Activated T-helper 1 cell treated with Interleukin-2 at 50 U/mL for 16 hours (primary cell): ENCODE measurements around the gene GLA.

Experiments
- DNase-seq: peaks from one replicate; pipeline ENCODE4 v3.0.0-alpha.2; 2020; ENCODE audit warnings: low read depth

Gene GLA

DNA sequence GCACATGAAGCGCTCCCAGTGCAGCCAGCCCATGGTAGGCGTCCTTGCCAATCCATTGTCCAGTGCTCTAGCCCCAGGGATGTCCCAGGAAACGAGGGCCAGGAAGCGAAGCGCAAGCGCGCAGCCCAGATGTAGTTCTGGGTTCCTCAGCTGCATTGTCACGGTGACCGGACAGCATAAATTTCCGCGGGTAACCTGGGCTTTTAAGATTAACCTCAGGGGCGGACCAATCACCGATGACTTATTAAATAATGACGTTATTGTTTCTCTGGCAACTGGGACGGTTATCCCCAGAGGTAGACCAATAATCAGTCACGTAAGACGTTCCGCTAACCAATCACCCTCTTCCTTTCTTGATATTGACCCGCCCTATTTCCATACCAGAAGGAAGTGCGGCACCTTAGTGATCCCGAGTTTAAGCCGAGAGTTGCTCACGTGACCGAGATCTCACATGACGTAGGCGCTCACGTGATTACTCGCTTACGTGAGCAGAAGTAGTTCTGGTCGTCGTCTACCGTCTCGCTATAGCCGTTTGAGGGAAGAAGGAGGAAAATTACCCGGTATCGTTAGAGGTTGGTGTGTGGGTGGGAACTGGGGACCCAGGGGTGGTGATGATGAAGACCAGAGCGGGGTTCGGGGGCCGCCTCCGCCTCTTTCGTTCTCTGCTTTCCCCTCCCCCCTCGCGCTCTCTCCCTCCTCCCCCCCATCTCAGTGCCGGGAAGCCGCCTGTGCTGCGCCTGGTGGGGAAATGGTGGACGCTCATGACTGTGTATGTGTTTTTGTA, at the start of gene GLA, which contains the start of gene HNRNPH2:
TSS of gene GLA (minus strand) at position 178 of the 784 bp plus-strand sequence. CDS start at position 156, 22 bp downstream.
TSS of gene HNRNPH2 (plus strand) at position 475 of the 784 bp plus-strand sequence. CDS start 3,767 bp downstream, outside the sequence.
- peak; percentile 69 for DNase-seq

DNA sequence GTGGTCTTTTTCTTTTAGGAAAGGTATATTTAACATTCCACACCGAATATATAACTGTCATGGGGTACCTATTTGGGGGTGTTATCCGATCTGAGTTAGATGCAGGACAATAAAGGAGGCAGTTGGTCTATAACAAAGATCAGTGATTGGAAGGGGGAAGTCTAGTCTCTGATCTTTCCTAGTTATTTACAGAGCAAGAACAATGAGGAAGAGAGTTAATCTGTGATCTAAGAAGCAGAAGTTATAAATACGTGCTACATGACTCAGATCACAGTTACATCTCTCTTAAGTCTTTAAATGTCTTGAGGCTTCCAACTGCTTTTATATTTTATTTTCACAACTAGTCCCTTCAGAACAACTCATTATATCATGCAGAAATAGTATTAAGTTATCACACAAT, 44.3 kb upstream of the GLA start:
- no peak for DNase-seq

DNA sequence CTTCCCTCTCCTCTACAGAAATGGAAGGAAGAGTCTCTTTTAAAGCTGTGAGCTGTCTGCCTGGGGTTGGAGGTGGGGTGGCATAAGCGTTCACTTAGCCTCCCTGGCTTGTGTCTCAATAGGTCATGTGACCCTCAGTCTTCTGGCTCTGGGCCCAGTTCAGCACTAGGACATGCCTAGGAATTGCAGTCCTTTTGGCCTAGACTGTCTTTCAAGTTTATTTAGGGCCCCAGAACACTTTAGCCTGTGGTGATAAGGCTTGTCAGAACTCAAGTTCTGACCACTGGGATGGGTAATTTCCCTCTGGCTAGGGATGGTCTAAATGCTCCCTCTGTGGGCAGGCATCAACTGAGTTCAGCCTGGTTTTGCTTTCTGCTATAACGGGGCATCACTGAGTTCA, 43.2 kb upstream of the GLA start:
- no peak for DNase-seq

DNA sequence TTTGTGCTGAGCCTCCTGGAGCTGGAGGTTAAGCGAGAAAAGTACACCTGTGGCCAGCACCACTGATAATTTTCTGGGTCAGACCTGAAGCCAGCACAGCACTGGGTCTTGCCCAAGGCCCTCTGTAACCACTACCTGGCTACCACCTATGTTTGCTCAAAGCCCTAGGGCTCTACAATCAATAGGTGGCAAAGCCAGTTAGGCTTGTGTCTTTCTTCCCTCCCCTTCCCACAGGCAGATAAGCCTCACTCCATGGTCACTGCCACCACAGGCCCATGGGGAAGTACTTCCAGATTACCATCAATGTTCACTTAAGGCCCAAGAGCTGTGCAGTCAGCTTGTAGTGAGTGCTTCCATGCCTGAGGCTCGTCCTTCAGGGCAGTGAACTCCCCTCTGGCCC, 42.4 kb upstream of the GLA start:
- DNase-seq: no peak

DNA sequence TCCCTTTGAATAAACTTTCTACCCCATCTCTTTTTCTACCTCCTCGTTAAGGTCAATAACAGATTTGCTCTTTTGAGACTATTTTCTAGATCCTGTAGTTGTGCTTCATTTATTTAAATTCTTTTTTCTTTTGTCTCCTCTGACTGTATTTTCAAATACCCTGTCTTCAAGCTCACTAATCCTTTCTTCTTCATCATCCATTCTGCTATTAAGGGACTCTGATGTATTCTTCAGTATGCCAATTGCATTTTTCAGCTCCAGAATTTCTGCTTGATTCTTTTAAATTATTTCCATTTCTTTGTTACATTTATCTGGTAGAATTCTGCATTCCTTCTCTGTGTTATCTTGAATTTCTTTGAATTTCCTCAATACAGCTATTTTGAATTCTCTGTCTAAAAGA, 41.6 kb upstream of the GLA start:
- DNase-seq: no peak

DNA sequence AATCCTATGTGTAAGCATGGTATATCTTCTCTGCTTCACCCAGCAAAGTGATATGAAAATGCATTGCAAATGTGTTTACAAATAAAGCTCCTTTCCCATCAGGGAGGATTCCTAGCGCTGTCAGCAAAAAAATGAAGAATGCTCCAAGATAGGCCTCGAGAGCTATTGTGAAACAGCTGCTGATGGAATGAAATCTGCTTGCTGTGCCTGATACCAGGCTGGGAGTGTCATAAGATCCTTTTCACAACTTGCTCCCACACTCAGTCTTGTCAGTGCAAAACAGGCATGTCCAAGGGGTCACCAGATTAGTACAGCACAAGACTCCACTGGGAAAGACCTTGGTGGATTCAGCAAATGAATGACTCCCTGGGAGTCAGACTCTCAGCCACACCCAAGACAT, 34.4 kb upstream of the GLA start:
- DNase-seq: no peak

DNA sequence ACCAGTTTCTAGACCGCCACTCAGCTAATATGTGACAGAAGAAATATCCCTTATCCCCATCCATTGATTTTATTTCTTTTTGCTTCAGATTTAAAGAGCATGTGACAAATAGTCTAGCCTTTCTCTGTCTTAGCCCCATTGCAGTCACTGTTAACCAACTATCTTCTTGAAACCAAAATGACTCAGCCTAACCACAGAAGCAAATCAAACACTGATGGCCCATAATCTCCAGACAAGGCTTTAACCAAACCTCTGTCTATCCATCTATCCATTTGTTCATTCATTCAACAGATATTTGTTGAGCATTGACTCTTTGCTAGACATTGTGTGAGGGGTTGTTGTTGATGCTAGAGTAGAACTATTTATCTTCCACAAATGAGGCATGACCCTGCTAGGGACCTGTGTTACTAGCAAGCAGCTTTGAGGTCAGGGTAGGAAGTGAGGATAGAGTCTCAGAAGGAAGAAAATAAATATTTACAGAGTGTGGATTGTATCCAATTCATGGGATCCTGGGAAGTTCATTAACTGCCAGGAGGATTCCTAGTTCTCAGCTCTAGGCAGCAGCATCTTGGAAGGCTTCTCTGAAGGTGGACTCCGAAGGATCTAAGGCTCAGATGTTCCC, 22.8 kb upstream of the GLA start:
- DNase-seq: no peak

DNA sequence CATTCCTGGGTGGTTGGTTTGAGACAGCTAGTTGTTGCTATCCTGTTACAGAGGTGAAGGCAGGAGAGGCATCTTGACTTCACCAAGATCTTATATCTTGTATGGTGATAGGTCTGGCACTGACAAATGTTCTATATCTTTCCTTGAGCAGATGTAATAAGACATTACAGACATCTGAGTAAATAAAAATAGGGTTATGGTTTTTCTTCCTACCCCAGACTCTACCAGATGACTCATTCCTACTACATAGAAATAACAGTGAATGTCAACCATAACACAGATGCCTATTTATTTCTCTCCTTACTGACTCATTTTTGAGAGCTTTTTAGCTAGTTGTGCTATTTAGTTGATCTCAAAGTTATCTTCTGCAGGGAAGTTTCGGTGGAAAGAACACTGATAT, 22.2 kb upstream of the GLA start:
- DNase-seq: no peak

DNA sequence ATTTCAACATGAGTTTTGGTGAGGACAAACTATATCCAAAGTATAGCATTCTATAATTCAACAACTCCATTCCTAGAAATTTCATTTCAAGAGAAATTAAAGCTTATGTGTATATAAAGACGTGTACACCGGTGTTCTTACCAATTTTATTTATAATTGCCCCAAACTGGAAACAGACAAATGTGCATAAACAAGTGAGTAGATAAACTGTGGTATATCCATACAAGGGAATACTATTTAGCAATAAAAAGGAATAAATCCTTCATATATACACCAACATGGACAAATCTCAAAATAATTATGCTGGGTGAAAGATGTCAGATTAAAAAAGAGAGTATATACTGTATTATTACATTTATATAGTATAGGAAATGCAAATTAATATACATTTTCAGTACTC, 20.2 kb upstream of the GLA start:
- DNase-seq: no peak

DNA sequence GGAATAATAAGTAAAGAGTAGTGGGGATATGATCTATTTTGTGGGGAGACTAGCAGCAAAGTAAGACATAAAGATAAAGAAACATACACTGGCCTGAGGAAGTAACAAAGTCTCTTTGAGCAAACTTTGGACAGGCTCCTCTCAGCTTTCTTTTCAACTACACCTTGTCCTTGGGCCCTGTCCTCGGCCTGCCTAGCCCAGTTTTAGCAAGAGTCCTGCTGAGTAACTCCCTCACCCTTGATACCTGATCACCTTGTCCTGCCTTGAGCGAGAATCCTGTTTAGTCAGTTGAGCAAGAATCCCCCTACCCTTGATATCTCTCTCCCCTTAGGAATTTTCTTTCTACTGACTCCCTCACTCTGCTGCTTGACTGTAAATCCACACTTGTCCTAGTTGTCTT, 11.8 kb upstream of the GLA start:
- no peak for DNase-seq

DNA sequence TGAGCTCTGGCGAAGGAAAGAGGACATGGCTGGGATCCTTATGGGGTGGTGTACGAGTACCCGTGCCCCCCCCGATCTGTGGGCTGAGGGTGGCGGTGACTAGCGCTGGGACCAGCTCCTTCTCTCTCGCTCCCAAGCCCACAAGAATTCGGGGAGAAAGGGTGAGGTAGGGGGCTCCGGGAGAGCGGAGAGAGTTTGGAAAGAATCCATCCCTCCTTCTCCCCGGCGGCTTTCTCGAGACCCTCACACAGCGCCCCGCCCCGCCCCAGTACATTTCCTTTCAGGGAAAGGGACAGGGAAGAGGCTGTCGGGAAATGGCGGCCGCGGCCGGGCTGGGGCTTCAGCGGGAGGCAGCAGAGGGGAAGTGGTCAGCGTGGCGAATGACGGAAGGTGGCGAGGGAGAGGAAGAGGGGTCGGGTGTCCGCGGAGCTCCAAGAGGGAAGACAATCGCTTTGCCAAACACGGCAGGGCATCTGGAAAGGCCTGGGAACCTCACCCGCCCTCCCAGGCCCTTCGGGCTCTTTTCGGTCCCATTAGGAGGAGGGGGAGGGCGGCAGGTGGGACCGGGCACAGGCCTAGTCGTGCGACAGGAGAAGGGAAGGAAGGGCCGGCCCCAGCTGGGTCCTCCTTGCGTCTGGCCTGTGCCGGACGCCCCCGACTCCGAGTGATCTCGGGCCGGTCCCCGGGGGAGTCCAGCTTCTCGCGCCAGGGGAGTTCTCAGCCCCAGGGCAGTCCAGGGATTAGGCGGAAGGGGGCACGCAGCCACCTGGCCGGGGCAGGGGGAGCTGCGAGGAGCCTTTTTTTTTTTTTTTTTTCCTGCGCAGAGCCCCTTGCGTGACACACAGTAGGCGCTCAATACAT, 10.5 kb upstream of the GLA start:
- DNase-seq: no peak

DNA sequence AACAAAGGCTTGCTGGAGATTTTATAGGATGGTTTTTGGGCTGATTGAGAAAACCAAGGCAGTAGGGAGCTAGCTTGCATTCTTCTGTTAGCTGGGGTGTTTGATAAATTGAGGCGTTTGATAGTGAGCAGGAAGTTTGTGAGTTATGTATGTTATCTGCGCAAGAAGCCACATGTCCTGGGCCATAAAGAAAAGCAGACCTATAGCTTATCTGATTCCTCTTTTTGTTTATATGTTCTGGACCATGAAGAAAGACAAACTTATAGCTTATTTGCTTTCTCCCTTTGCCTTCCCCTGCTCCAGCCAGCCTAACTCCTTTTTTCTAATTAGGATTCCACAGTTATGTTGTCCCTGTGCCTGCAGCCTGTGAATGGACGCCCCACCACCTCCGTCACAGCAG, 9.5 kb upstream of the GLA start:
- no peak for DNase-seq

DNA sequence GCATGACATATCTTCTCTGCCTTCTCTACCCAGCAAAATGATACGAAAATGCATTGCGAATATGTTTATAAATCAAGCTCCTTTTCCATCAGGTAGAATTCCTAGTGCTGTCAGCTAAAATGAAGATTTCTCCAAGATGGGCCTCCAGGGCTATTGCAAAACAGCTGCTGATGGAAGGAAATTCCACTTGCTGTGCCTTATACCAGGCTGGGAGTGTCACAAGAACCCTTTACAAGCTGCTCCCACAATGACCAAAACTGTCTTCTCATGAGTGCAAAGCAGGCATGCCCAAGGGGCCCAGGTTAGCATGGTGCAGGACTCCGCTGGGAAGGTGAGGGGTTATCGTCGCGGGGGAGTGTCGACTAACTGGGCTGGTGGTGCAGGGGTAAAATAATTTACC, 9.0 kb upstream of the GLA start:
- no peak for DNase-seq

DNA sequence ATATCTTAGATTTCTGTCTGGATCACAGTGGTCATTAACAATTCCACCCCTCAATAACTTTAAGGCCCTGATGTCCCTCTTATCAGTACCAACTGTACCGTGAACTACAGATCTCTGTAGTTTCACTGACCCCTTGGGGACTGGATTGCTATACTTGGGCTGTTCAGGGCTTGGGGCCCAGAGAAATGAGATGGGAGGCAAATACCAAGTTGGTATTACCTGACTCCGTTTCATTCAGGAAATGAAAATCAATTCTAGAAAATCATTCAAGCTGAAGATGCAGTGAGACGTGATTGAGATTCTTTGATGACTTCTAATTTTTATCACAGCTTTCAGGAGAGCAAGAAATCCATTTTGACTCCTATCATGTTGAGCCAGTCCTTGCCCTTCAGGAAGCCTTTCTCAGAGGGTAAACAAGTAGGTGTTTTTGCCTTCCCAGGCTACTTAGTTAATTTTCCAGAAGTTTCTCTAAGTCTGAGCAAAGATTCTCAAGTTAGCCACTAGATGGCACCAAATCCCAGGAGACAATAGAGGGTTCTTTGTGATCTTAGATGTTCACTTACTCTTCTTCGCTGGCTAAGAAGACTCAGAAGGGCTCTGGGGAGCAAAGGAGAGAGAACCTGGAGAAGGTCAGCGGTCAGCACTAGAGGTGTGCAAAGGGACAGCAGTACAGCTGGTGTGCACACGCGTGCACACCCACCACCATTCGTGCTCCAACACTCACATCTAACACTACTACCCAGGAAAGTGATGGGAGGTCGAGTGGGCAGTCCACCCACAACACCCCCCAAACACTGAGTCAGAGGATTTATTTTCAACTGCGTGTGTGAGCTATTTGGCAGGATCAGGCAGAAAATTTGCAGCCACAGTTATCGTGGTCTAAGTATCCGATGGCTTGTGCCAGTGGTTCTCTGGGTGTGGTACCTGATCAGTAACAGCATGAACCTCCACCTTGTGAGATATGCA, 7.7 kb upstream of the GLA start:
- DNase-seq: no peak

DNA sequence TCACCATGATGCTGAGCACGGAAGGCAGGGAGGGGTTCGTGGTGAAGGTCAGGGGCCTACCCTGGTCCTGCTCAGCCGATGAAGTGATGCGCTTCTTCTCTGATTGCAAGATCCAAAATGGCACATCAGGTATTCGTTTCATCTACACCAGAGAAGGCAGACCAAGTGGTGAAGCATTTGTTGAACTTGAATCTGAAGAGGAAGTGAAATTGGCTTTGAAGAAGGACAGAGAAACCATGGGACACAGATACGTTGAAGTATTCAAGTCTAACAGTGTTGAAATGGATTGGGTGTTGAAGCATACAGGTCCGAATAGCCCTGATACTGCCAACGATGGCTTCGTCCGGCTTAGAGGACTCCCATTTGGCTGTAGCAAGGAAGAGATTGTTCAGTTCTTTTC, 4.3 kb upstream of the GLA start:
- DNase-seq: no peak

DNA sequence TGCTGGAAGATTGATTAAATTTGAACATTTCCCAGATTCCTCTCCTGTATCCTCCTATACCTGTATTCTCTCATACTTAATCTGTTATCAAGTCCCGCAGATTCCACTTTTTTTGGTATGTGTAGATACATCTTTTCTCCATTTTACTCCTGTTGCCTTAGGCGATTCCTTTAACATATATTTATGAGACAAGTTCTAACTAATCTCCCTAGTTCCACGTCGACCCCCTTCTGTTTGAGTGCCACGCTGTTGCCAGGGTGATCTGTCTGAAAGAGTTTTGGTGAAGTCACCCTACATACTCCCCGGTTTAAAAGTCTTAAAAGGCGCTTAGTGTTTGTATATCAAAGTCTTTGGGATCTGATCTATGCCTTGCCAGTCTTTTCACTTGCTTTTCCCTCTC, 2.7 kb upstream of the GLA start:
- no peak for DNase-seq

DNA sequence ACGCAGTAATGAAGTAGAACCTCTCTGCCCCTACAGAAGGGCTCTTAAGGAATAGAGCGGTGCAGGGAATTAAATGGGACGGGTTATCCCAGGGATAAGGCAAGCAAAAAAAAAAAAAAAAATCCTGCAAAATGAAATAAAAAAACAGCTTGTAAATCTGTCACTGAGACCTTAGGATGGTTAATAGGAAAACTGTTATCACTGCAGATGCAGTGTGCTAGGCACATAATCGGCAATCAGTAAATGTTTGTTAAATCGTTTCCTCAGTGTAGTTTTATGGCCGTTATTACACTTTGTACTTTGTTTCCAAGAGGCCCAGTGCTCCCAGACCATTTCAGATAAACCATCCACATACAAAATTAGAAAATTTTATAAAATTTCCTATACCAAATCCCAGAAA, 1.3 kb upstream of the GLA start:
- DNase-seq: no peak

DNA sequence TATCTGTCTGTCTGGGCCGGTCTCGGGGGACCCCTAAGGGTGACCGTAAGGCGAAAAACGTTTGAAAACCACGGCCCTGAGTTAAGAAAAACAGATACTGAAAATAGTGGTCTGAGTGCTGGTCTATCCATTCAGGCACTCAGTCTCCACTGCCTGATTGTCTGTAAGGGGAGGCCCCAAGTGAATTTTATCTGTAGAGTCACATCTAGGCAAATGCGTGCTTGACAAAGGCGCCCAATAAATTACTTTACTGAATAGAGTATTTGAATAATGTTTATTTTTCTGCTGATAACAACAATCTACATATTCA, 762 bp upstream of the GLA start:
- DNase-seq: no peak

DNA sequence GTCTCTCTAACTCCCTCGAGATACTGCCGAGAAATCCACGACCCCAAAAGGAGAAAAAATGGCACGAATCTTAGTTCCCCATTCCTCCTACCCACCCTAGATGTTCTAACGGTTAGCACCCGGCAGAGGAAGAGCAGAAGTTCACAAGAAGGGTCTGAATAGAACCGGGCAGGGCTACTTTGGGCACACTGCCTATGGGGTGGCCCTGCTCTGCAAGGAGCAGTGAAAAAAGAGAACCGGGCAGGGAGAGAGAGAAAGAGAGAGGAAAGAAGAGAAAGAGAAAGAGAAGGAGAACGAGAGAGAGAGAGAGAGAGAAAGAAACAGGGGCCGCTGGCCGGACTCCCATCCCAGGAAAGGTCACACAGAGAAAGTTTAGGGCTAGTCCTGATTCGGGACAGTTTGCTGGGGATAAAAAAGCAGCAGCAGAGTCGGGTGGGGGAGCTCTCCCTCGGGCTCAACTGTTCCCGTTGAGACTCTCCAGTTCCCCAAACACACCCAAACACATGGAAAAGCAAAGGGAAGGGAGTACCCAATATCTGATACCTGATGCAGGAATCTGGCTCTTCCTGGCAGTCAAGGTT, 468 bp downstream of the GLA start:
- DNase-seq: no peak

DNA sequence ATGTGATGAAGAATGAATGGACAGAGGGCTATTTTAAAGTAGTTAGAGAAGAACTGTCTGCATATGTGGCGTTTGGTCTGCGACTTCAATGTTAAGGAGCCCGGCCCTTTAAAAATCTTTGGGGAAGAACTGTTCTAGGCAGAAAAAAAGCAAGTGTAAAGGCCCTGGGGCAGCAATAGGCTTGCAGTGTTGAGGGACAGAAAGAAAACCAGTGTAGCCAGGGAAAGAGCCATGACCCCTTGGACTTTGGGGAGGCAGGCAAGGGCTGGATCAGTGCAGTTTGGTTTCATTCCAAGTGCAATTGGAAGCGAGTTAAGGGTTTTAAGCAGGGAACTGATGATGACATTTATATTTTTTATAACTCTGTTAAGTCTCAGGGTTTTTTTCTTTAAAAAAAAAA, 7.9 kb downstream of the GLA start:
- no peak for DNase-seq

DNA sequence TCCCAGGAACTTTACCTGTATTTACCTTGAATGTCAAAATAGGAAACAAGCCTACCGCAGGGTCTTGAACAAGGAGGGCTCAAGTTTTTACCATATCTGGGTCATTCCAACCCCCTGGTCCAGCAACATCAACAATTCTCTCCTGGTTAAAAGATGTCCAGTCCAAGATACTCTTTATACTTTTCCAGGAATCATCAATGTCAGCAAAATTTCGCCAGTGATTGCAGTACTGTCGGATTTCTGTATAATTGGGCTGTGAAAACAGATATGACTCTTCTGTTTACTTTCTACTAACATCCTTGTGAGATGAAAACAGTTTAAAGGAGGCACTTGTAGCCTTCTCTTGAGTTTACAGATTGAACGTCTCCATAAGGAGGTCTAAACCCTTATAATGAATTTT, 9.0 kb downstream of the GLA start:
- no peak for DNase-seq

DNA sequence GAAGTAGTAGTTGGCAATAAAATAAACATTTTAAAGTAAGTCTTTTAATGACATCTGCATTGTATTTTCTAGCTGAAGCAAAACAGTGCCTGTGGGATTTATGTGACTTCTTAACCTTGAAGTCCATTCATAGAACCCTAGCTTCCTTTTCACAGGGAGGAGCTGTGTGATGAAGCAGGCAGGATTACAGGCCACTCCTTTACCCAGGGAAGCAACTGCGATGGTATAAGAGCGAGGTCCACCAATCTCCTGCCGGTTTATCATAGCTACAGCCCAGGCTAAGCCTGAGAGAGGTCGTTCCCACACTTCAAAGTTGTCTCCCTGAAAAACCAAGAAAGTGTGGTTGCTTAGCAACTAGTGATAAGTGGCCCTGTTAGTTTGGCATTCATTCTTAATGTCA, 9.9 kb downstream of the GLA start:
- no peak for DNase-seq
